ENCODE results near the gene NACC1.
A peak's percentile ranks its signal among the peaks of the same experiment; 100 is the strongest.

Gene NACC1

GRCh38 chr19:13089139-13089856, 28.8 kb upstream of the NACC1 start:
- no peak for DNase-seq

- DNase-seq: no peak
Measured at GRCh38 chr19:13089857-13090507, 28.1 kb upstream of the NACC1 start.

GRCh38 chr19:13090511-13091231, 27.4 kb upstream of the NACC1 start:
- DNase-seq: no peak

GRCh38 chr19:13091400-13092157, 26.5 kb upstream of the NACC1 start:
- DNase-seq: no peak

- DNase-seq: no peak
Measured at GRCh38 chr19:13092158-13092543, 25.9 kb upstream of the NACC1 start.

- no peak for DNase-seq
Measured at GRCh38 chr19:13092606-13093235, 25.3 kb upstream of the NACC1 start.

- DNase-seq: peak; percentile 83
Measured at GRCh38 chr19:13093407-13094105, 24.5 kb upstream of the NACC1 start.

GRCh38 chr19:13094106-13094504, 24.0 kb upstream of the NACC1 start:
- no peak for DNase-seq

- DNase-seq: no peak
Measured at GRCh38 chr19:13094771-13095392, 23.2 kb upstream of the NACC1 start.

- no peak for DNase-seq
Measured at GRCh38 chr19:13095393-13095784, 22.7 kb upstream of the NACC1 start.

- no peak for DNase-seq
Measured at GRCh38 chr19:13095934-13096927, 21.8 kb upstream of the NACC1 start.

- no peak for DNase-seq
Measured at GRCh38 chr19:13097033-13097462, 21.0 kb upstream of the NACC1 start.

GRCh38 chr19:13097463-13098258, 20.4 kb upstream of the NACC1 start:
- DNase-seq: no peak

- peak; percentile 52 for DNase-seq
Measured at GRCh38 chr19:13098277-13099072, 19.6 kb upstream of the NACC1 start.

- peak; percentile 67 for DNase-seq
Measured at GRCh38 chr19:13099073-13099999, 18.7 kb upstream of the NACC1 start.

- no peak for DNase-seq
Measured at GRCh38 chr19:13100031-13100588, 18.0 kb upstream of the NACC1 start.

Data from EL (cell line).